H1 (cell line): ENCODE results near the gene GPC3. TPM values are rescaled to one million over a fixed set of nuclear protein-coding genes. Genes with fewer than 3 reads are reported as not detected.

Source experiments
- CTCF ChIA-PET: fragments of 300-600 bp; sonication (Branson Sonifier 250); formaldehyde crosslinking; loops from one replicate; lab custom pipeline; 2021; ENCODE audit not compliant: partially characterized antibody; lab: Charles Lee
- POLR2A ChIA-PET: fragments of 300-600 bp; sonication (Branson Sonifier 250); formaldehyde crosslinking; loops from one replicate; lab custom pipeline; 2021; ENCODE audit warnings: inconsistent platforms; ENCODE audit not compliant: partially characterized antibody; lab: Charles Lee
- DNase-seq, 2 experiments: peaks; one replicate each; pipeline versions ENCODE4 v3.0.0 to v3.0.0-alpha.2; 2010 to 2022; ENCODE audit warnings: low spot score in 2 of 2, low read depth in 1 of 2, mixed read lengths in 1 of 2
- FAIRE-seq: peaks from 2 replicates; lab custom pipeline; 2011; peaks lifted over from hg19 to GRCh38; lab: Jason Lieb, UNC
- H2AFZ ChIP-seq: 2 replicates; pipeline ENCODE4 v1.8.1; 2012; ENCODE audit warnings: low read length, inconsistent platforms
- H2AK5ac ChIP-seq: 2 replicates; pipeline ENCODE4 v1.6.1; 2013; ENCODE audit warnings: low read depth, low read length
- H2BK120ac ChIP-seq: replicated peaks from 2 replicates; pipeline ENCODE3; 2013; ENCODE audit warnings: low read depth, low read length, inconsistent platforms
- H2BK12ac ChIP-seq: 2 replicates; pipeline ENCODE4 v1.6.1; 2013; ENCODE audit warnings: low read depth, low read length
- H2BK15ac ChIP-seq: 2 replicates; pipeline ENCODE4 v1.6.1; 2013; ENCODE audit warnings: low read length
- H2BK20ac ChIP-seq: 2 replicates; pipeline ENCODE4 v1.6.1; 2013; ENCODE audit warnings: low read length
- H2BK5ac ChIP-seq: 2 replicates; pipeline ENCODE4 v1.6.1; 2013; ENCODE audit warnings: low read depth, low read length
- H3K14ac ChIP-seq: 2 replicates; pipeline ENCODE4 v1.6.1; 2013; ENCODE audit warnings: inconsistent platforms; ENCODE audit not compliant: insufficient read length
- H3K18ac ChIP-seq: 2 replicates; pipeline ENCODE4 v1.6.1; 2013; ENCODE audit warnings: low read length; ENCODE audit errors: extremely low read depth
- H3K23ac ChIP-seq: 2 replicates; pipeline ENCODE4 v1.6.1; 2013; ENCODE audit warnings: inconsistent platforms; ENCODE audit not compliant: insufficient read length
- H3K23me2 ChIP-seq: 2 replicates; pipeline ENCODE4 v1.6.1; 2013; ENCODE audit warnings: low read depth, low read length
- H3K27ac ChIP-seq: 2 replicates; pipeline ENCODE4 v1.6.1; 2011; ENCODE audit warnings: low read depth, low read length, inconsistent platforms
- H3K27me3 ChIP-seq, 4 experiments: replicated peaks in 1 of 4; 1 replicate in 1 of 4; 2 replicates in 3 of 4; pipeline versions ENCODE4 v1.6.1 to v1.8.1; 2011 to 2013; ENCODE audit warnings: low read length in 3 of 4, mild to moderate bottlenecking in 3 of 4, inconsistent platforms in 2 of 4, mixed read lengths in 2 of 4, moderate library complexity in 1 of 4; ENCODE audit not compliant: control insufficient read depth in 3 of 4, insufficient read depth in 3 of 4; ENCODE audit errors: extremely low read depth in 1 of 4
- H3K36me3 ChIP-seq, 4 experiments: 2 replicates each; pipeline versions ENCODE4 v1.6.1 to v1.8.1; 2011 to 2013; ENCODE audit warnings: mild to moderate bottlenecking in 4 of 4, low read length in 3 of 4, moderate library complexity in 2 of 4, control low read depth in 1 of 4, inconsistent platforms in 1 of 4; ENCODE audit not compliant: insufficient read depth in 4 of 4, control insufficient read depth in 2 of 4
- H3K4ac ChIP-seq: replicated peaks from 2 replicates; pipeline ENCODE3; 2013; ENCODE audit warnings: low read length, low read depth, mixed read lengths, inconsistent platforms; ENCODE audit not compliant: insufficient read length
- H3K4me1 ChIP-seq, 4 experiments: replicated peaks in 1 of 4; 1 replicate in 1 of 4; 2 replicates in 3 of 4; pipeline versions ENCODE4 v1.6.1 to v1.8.1; 2011 to 2013; ENCODE audit warnings: low read length in 3 of 4, inconsistent platforms in 2 of 4, mixed read lengths in 1 of 4; ENCODE audit not compliant: insufficient read depth in 4 of 4, control insufficient read depth in 3 of 4
- H3K4me2 ChIP-seq, 2 experiments: 2 replicates each; pipeline versions ENCODE4 v1.6.1 to v1.8.1; 2011 to 2013; ENCODE audit warnings: low read depth in 2 of 2, low read length in 2 of 2, control low read depth in 1 of 2, inconsistent platforms in 1 of 2, mild to moderate bottlenecking in 1 of 2; ENCODE audit not compliant: insufficient read depth in 1 of 2
- H3K4me3 ChIP-seq, 4 experiments: fragments of 200-600, 300-600 bp in 1 of 4; sonication (generic), shearing (Covaris generic), sonication (Bioruptor Twin) in 1 of 4; 2 replicates each; pipeline versions ENCODE4 v1.5.1 to v1.8.1; 2011 to 2016; ENCODE audit warnings: low read length in 4 of 4, low read depth in 3 of 4, control low read depth in 2 of 4, inconsistent platforms in 2 of 4, mild to moderate bottlenecking in 2 of 4, mixed read lengths in 1 of 4, moderate library complexity in 1 of 4; ENCODE audit not compliant: insufficient read depth in 2 of 4; ENCODE audit errors: extremely low read depth in 1 of 4
- H3K56ac ChIP-seq: replicated peaks from 2 replicates; pipeline ENCODE3; 2013; ENCODE audit warnings: low read depth, mild to moderate bottlenecking, mixed read lengths, low read length, inconsistent platforms; ENCODE audit not compliant: insufficient read length
- H3K79me1 ChIP-seq: 2 replicates; pipeline ENCODE4 v1.6.1; 2013; ENCODE audit warnings: low read depth, low read length, control low read depth
- H3K79me2 ChIP-seq, 2 experiments: 2 replicates each; pipeline versions ENCODE4 v1.6.1 to v1.8.1; 2012 to 2013; ENCODE audit warnings: low read length in 2 of 2, mild to moderate bottlenecking in 2 of 2, inconsistent platforms in 1 of 2; ENCODE audit not compliant: insufficient read depth in 2 of 2, control insufficient read depth in 1 of 2
- H3K9ac ChIP-seq, 4 experiments: replicated peaks in 1 of 4; 1 replicate in 1 of 4; 2 replicates in 3 of 4; pipeline versions ENCODE4 v1.6.1 to v1.8.1; 2011 to 2013; ENCODE audit warnings: low read depth in 3 of 4, low read length in 3 of 4, control low read depth in 2 of 4, mild to moderate bottlenecking in 2 of 4, moderate library complexity in 2 of 4, inconsistent platforms in 1 of 4; ENCODE audit errors: extremely low read depth in 1 of 4
- H3K9me3 ChIP-seq, 2 experiments: 2 replicates each; pipeline versions ENCODE4 v1.6.1 to v1.8.1; 2012 to 2013; ENCODE audit warnings: mild to moderate bottlenecking in 2 of 2, moderate library complexity in 2 of 2, control low read depth in 1 of 2, inconsistent platforms in 1 of 2, low read depth in 1 of 2, low read length in 1 of 2, mixed read lengths in 1 of 2; ENCODE audit not compliant: insufficient read depth in 2 of 2
- H4K20me1 ChIP-seq, 2 experiments: replicated peaks in 1 of 2; 2 replicates each; pipeline versions ENCODE3 to v1.8.1; 2011 to 2013; ENCODE audit warnings: inconsistent platforms in 2 of 2, low read length in 2 of 2, mild to moderate bottlenecking in 1 of 2; ENCODE audit not compliant: insufficient read depth in 2 of 2, control insufficient read depth in 1 of 2
- H4K5ac ChIP-seq: 2 replicates; pipeline ENCODE4 v1.6.1; 2013; ENCODE audit warnings: low read length, low read depth, mixed read lengths, inconsistent platforms; ENCODE audit not compliant: insufficient read length
- H4K8ac ChIP-seq: 2 replicates; pipeline ENCODE4 v1.8.0; 2013; ENCODE audit warnings: mild to moderate bottlenecking, moderate library complexity, low read length, inconsistent platforms; ENCODE audit not compliant: insufficient read depth; ENCODE audit errors: extremely low read depth
- H4K91ac ChIP-seq: replicated peaks from 2 replicates; pipeline ENCODE3; 2013; ENCODE audit warnings: low read length, mixed read lengths, inconsistent platforms; ENCODE audit not compliant: insufficient read length
- BRCA1 ChIP-seq: IDR thresholded peaks from 2 replicates; pipeline ENCODE4 v1.6.1; 2012; ENCODE audit warnings: low read depth, low read length, improper control_type of control experiment
- EZH2 ChIP-seq: fragments of 200-600 bp; sonication (generic); IDR thresholded peaks from 2 replicates; pipeline ENCODE4 v1.7.1; 2012; ENCODE audit warnings: low read depth, mild to moderate bottlenecking, moderate library complexity, low read length, inconsistent platforms; ENCODE audit not compliant: severe bottlenecking
- FOSL1 ChIP-seq: IDR thresholded peaks from 2 replicates; pipeline ENCODE4 v1.6.1; 2011; ENCODE audit warnings: mild to moderate bottlenecking, low read depth, low read length, moderate library complexity; ENCODE audit not compliant: insufficient read depth
- POLR2A ChIP-seq, 2 experiments: IDR thresholded peaks; 1 replicate in 1 of 2; 2 replicates in 1 of 2; pipeline ENCODE4 v1.6.1; 2011; ENCODE audit warnings: low read depth in 2 of 2, low read length in 2 of 2, mild to moderate bottlenecking in 2 of 2; ENCODE audit errors: control extremely low read depth in 1 of 2
- RFX5 ChIP-seq: IDR thresholded peaks from 2 replicates; pipeline ENCODE4 v1.6.1; 2011; ENCODE audit warnings: low read depth, low read length, improper control_type of control experiment, borderline replicate concordance
- WGBS, 2 experiments: shearing (Covaris generic) in 1 of 2; methylation state at CpG; one replicate each; pipeline versions ENCODE4 v1.1.6 to v1.1.7; 2013 to 2015; ENCODE audit warnings: low lambda C conversion rate in 2 of 2, mixed read lengths in 2 of 2, inconsistent platforms in 1 of 2, low coverage in 1 of 2, missing lambda C conversion rate in 1 of 2; ENCODE audit not compliant: insufficient replicate concordance in 2 of 2, insufficient coverage in 1 of 2, insufficient read length in 1 of 2; ENCODE audit errors: extremely low coverage in 1 of 2, missing lambda C conversion rate in 1 of 2; 5-methylcytosine and 5-hydroxymethylcytosine counted together
- polyA plus RNA-seq, 7 experiments: library from polyadenylated mRNA; depleted of rRNA in 3 of 7; stranded (reverse) in 5 of 7; unstranded in 2 of 7; fragments of >200 nt in 5 of 7; fragments of 200-250 nt in 2 of 7; gene quantifications; 1 replicate in 5 of 7; 2 replicates in 1 of 7; 4 replicates in 1 of 7; pipeline versions ENCODE4 v1.2.1 to v1.2.3, GENCODE V29; 2011 to 2013; ENCODE audit warnings: missing spikeins in 2 of 7, mixed read lengths in 2 of 7
- total RNA-seq: library from RNA; stranded (reverse); fragmentation: NEBNext Ultra II Directional; extraction: Animal tissue kit (Norgen Biotek cat#: 25700); gene quantifications from 2 replicates; pipeline ENCODE4 v1.2.1, GENCODE V29; 2021
- TF ChIP-seq, protein P1 (sequence below), 3 experiments: IDR thresholded peaks; 1 replicate in 2 of 3; 2 replicates in 1 of 3; pipeline versions ENCODE4 v1.5.1 to v1.6.1; 2011; ENCODE audit warnings: low read length in 3 of 3, mild to moderate bottlenecking in 3 of 3, inconsistent platforms in 2 of 3, low read depth in 1 of 3, moderate library complexity in 1 of 3; ENCODE audit not compliant: insufficient read depth in 1 of 3; ENCODE audit errors: control extremely low read depth in 1 of 3

Gene GPC3
- total and polyA plus RNA-seq, 2 of the 8 experiments (the other 6 are each of a cell fraction or from before 2014, with no cell fraction given), result 64.8 to 71.9 TPM

DNA sequence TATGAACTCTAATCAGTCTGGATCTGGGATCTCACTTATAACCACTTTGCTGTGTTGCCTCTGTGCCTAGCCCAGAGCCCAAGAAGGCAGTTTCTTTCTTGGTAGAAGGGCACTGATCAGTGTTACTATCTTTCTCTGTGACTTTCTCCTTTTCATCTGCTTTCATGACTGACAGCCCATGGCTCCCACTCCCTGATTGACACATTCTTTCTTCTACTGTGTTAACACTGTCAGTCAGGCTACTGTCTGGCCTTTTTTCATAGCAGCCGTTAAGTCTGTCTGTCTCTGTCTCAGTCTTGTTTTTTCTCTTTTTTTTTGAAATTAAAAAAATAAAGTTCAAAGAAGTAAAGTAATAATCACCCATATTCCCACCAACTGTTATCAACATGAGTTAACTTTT, 210.6 kb downstream of the GPC3 start:
- Histone ChIP-seq H3K56ac (no peak overlapping the region), H2BK20ac (no peak overlapping the region), H3K14ac (no peak overlapping the region), H3K79me1 (no peaks in the 10 kb centered on the region), H4K20me1 (no peaks in the 10 kb centered on the region), H3K79me2 (no peaks in the 10 kb centered on the region), H2AFZ (no peak overlapping the region), H3K27me3 (no peaks in the 10 kb centered on the region), H3K23ac (no peak overlapping the region), H2BK15ac (no peak overlapping the region), H3K18ac (no peak overlapping the region), H3K4ac (no peak overlapping the region), H3K27ac (no peak overlapping the region), H2BK120ac (no peak overlapping the region), H3K9me3 (no peaks in the 10 kb centered on the region), H2BK5ac (no peak overlapping the region), H2AK5ac (no peak overlapping the region), H3K23me2 (no peaks in the 10 kb centered on the region), H3K9ac (no peak overlapping the region), H3K36me3 (no peaks in the 10 kb centered on the region), H4K5ac (no peak overlapping the region), H3K4me1 (no peaks in the 10 kb centered on the region), H4K91ac (no peak overlapping the region), H2BK12ac (no peak overlapping the region), H4K8ac (no peak overlapping the region), H3K4me3 (no peak overlapping the region), H3K4me2 (no peak overlapping the region)
- WGBS, 2 experiments, result 100% methylated on average over 1 of the region's 1 CpG; no CpG with 5 or more reads in 1 of the 2 experiments
- DNase-seq (no peak), FAIRE-seq (no peak)
- POLR2A ChIA-PET, result no interaction called here
- no peak for TF ChIP-seq FOSL1
- TF ChIP-seq RFX5, result no peak
- TF ChIP-seq, protein P1, sequence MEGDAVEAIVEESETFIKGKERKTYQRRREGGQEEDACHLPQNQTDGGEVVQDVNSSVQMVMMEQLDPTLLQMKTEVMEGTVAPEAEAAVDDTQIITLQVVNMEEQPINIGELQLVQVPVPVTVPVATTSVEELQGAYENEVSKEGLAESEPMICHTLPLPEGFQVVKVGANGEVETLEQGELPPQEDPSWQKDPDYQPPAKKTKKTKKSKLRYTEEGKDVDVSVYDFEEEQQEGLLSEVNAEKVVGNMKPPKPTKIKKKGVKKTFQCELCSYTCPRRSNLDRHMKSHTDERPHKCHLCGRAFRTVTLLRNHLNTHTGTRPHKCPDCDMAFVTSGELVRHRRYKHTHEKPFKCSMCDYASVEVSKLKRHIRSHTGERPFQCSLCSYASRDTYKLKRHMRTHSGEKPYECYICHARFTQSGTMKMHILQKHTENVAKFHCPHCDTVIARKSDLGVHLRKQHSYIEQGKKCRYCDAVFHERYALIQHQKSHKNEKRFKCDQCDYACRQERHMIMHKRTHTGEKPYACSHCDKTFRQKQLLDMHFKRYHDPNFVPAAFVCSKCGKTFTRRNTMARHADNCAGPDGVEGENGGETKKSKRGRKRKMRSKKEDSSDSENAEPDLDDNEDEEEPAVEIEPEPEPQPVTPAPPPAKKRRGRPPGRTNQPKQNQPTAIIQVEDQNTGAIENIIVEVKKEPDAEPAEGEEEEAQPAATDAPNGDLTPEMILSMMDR (IDR thresholded peaks at IDR 0.05; ENCODE audit: control extremely low read depth in 1 of 3, insufficient read depth in 1 of 3, low read depth in 1 of 3, low read length in 3 of 3), result no peak
- no peak for TF ChIP-seq EZH2
- no peak for TF ChIP-seq BRCA1
- TF ChIP-seq POLR2A (IDR thresholded peaks at IDR 0.05; ENCODE audit: control extremely low read depth in 1 of 2, low read depth in 2 of 2, low read length in 2 of 2), result no peak
- CTCF ChIA-PET, result interaction anchor here (0.6 to 1.2 kb wide), 6 partner anchors 29 to 387 kb away, joined by 3 read pairs; no protein-coding TSS in a partner anchor
